Astrocyte of the cerebellum (primary cell): ENCODE measurements around the gene DHCR7.
A peak's percentile ranks its signal among the peaks of the same experiment; 100 is the strongest.

Experiments
- DNase-seq: peaks from one replicate; pipeline ENCODE4 v3.0.0-alpha.2; 2011; ENCODE audit warnings: low read depth
- H3K4me3 ChIP-seq: 2 replicates; pipeline ENCODE4 v1.5.1; 2011; ENCODE audit warnings: mild to moderate bottlenecking, low read depth, low read length, moderate library complexity
- in situ Hi-C: cut with HindIII; loops from 2 replicates; pipeline ENCODE4 v1.10.0; 2017; ENCODE audit warnings: low sequenced_read_pairs
- TF ChIP-seq, protein P1 (sequence below): IDR thresholded peaks from 2 replicates; pipeline ENCODE4 v1.5.1; 2012; ENCODE audit warnings: low read length, low read depth, moderate library complexity, mild to moderate bottlenecking; ENCODE audit errors: missing control alignments

Gene DHCR7

GRCh38 chr11:71458146-71459070, 10.2 kb upstream of the DHCR7 start:
- in situ Hi-C loops: no loop called here
- no peak overlapping the region for H3K4me3 ChIP-seq
- TF ChIP-seq, protein P1, sequence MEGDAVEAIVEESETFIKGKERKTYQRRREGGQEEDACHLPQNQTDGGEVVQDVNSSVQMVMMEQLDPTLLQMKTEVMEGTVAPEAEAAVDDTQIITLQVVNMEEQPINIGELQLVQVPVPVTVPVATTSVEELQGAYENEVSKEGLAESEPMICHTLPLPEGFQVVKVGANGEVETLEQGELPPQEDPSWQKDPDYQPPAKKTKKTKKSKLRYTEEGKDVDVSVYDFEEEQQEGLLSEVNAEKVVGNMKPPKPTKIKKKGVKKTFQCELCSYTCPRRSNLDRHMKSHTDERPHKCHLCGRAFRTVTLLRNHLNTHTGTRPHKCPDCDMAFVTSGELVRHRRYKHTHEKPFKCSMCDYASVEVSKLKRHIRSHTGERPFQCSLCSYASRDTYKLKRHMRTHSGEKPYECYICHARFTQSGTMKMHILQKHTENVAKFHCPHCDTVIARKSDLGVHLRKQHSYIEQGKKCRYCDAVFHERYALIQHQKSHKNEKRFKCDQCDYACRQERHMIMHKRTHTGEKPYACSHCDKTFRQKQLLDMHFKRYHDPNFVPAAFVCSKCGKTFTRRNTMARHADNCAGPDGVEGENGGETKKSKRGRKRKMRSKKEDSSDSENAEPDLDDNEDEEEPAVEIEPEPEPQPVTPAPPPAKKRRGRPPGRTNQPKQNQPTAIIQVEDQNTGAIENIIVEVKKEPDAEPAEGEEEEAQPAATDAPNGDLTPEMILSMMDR: no peak
- no peak for DNase-seq

DNA sequence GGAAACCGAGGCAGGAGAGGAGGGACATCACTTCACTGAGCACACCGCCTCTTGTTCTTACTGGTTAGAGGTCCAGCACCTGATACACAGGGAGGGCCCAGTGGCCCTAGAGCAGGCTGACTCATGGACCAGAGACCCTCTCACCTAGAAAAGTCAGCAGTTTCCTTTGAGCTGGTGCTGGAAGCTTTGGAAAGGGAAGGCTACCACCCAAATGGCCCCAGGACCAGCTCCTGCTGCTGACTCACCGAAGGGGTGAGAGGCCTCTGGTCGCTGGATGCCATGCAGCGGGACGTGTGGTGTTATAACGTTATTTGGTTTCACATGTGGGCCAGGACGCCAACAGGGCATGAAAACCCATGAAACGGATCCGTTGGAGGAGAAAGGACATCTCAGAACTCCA, 8.6 kb upstream of the DHCR7 start:
- TF ChIP-seq, protein P1: no peak
- DNase-seq: no peak
- H3K4me3 ChIP-seq: no peak overlapping the region
- in situ Hi-C loops: no loop called here

DNA sequence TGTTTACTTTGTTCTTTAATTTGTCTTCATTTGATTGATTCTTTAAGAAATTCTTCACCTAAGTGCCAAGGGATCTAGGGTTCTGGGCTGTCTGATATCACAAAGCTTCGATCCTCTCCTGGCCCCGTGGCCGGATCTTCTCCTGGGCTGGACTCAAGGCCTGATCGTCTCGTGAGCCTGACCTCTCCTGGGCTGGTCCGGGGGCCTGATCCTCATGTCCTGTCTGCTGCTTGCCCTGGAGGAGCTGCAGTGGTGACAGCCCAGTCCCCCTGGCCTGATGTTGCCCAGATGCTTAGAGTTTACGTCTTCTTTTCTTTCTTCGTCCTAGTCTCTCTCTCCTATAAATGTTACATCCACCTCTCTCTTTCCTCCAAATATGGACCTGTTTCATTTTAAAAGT, 8.1 kb upstream of the DHCR7 start:
- TF ChIP-seq, protein P1: no peak

GRCh38 chr11:71454470-71455113, 6.4 kb upstream of the DHCR7 start:
- H3K4me3 ChIP-seq: no peak overlapping the region
- DNase-seq: no peak
- TF ChIP-seq, protein P1: no peak
- in situ Hi-C loops: no loop called here

More for the DNA sequence above, 8.1 kb upstream of the DHCR7 start:
- no peak overlapping the region for H3K4me3 ChIP-seq
- DNase-seq: no peak
- in situ Hi-C loops: no loop called here

GRCh38 chr11:71453918-71454304, 5.7 kb upstream of the DHCR7 start:
- DNase-seq: no peak
- in situ Hi-C loops: no loop called here
- H3K4me3 ChIP-seq: peak overlapping the region; percentile 79
- TF ChIP-seq, protein P1: no peak

GRCh38 chr11:71453037-71453917, 5.1 kb upstream of the DHCR7 start, which contains the start of gene NADSYN1:
TSS of gene NADSYN1 (plus strand) at chr11:71453203. CDS start at chr11:71453297, 94 bp downstream.
- peak within 1 kb of the TSS; percentile 79 for H3K4me3 ChIP-seq
- DNase-seq: peak; percentile 83
- in situ Hi-C loops: no loop called here
- TF ChIP-seq, protein P1: no peak
